ENCODE results near the gene NR6A1. TPM values are rescaled to one million over a fixed set of nuclear protein-coding genes. Genes with fewer than 3 reads are reported as not detected.
A peak's percentile ranks its signal among the peaks of the same experiment; 100 is the strongest.

Gene NR6A1
- total and polyA plus RNA-seq, 12 donors = 0.29 to 2.0 (median 1.2) TPM

DNA sequence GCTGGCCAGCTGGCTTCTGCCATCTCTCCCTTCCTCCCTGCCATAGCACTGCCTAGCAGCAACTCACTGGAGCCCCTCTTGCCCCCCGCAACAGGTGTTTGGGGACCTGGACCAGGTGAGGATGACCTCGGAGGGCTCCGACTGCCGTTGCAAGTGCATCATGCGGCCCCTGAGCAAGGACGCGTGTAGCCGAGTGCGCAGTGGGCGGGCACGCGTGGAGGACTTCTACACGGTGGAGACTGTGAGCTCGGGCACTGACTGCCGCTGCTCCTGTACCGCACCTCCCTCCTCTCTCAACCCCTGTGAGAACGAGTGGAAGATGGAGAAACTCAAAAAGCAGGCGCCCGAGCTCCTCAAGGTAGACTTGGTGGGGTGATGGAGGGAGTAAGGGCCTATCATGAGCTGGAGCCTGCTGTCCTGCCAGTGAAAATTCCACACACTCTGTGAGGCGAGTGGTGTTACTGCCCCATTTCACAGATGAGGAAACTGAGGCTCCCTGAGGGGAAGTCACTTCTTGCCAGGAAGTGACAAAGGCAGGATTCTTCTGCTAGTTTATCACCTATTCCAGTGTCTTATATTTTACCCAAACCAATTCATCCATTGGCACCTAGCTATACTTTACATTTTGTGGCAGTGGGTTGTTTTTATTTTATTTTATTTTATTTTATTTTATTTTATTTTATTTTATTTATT lies 15.9 kb upstream of the NR6A1 start:
- ATAC-seq (no peak), DNase-seq (no peak)
- Histone ChIP-seq H3K9me3 (no peaks in the 10 kb centered on the region), H3K27ac (no peak overlapping the region), H3K27me3 (no peaks in the 10 kb centered on the region), H3K4me1 (peaks cover 0 to 20% (median 16%) of the 10 kb centered on the region in 9 donors), H3K36me3 (peaks cover 0 to 27% (median 0%) of the 10 kb centered on the region in 9 donors), H3K4me3 (no peak overlapping the region)
- 96% methylated on average over 20 of the region's 20 CpGs for WGBS, 2 donors
- TF ChIP-seq, protein P1, sequence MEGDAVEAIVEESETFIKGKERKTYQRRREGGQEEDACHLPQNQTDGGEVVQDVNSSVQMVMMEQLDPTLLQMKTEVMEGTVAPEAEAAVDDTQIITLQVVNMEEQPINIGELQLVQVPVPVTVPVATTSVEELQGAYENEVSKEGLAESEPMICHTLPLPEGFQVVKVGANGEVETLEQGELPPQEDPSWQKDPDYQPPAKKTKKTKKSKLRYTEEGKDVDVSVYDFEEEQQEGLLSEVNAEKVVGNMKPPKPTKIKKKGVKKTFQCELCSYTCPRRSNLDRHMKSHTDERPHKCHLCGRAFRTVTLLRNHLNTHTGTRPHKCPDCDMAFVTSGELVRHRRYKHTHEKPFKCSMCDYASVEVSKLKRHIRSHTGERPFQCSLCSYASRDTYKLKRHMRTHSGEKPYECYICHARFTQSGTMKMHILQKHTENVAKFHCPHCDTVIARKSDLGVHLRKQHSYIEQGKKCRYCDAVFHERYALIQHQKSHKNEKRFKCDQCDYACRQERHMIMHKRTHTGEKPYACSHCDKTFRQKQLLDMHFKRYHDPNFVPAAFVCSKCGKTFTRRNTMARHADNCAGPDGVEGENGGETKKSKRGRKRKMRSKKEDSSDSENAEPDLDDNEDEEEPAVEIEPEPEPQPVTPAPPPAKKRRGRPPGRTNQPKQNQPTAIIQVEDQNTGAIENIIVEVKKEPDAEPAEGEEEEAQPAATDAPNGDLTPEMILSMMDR (IDR thresholded peaks at IDR 0.05) = no peak
- intact Hi-C loops (cut with DNase I) = no loop called here

DNA sequence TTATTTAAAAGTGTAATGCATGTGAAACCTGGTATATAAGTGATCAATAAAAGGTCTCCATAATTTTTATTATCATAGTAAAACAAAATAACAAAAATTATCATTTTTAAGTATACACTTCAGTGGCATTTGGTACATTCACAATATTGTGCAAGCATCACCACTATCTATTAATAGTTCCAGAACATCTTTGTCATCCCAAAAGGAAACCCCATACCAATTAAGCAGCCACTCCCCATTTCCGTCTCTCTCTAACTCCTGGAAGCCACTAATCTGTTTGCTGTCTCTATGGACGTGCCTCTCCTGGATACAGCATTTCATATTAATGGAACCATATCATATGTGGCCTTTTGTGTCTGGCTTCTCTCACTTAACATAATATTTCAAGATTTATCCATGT lies 13.4 kb upstream of the NR6A1 start:
- no peak overlapping the region for H3K4me3 ChIP-seq
- peaks cover 0 to 23% (median 0%) of the 10 kb centered on the region in 9 donors for H3K36me3 ChIP-seq
- no peaks in the 10 kb centered on the region for H3K9me3 ChIP-seq
- DNase-seq (no peak), ATAC-seq (peak in 5 of 8 donors; percentile 36 to 75 (median 49))
- H3K27ac ChIP-seq = peak overlapping the region in 5 of 10 donors; percentile 23 to 48 (median 28)
- intact Hi-C loops (cut with DNase I) = loop anchor here in 1 of 10 donors (5.0 kb wide), 1 partner anchor 58 kb away; no protein-coding TSS in a partner anchor
- TF ChIP-seq, protein P1 (IDR thresholded peaks at IDR 0.05) = no peak
- peaks cover 2 to 45% (median 27%) of the 10 kb centered on the region in 9 donors for H3K4me1 ChIP-seq
- no peaks in the 10 kb centered on the region for H3K27me3 ChIP-seq
- WGBS, 2 donors = 21 to 28% methylated on average over 2 of the region's 2 CpGs

DNA sequence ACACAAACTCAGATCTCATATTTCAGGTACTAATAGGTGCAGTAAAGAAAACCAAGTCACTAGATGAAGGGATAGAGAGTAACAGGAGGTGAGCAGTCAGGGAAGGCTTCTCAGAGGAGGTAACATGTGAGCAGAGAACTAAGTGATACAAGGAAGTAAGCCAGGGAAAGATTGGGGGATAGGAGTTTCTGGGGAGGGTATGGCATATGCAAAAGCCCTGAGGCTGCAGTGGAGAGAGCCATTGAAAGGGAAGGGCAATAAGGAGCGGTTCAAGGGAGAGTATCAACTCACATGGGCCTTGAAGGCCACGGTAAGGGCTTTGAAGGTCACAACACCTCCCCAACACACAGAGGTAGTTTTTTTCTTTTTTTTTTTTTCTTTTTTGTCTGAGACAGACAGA lies 12.7 kb upstream of the NR6A1 start:
- H3K9me3 ChIP-seq = no peaks in the 10 kb centered on the region
- ATAC-seq (no peak), DNase-seq (no peak)
- no peaks in the 10 kb centered on the region for H3K27me3 ChIP-seq
- no peak overlapping the region for H3K4me3 ChIP-seq
- intact Hi-C loops (cut with DNase I) = loop anchor here in 1 of 10 donors (5.0 kb wide), 1 partner anchor 58 kb away; no protein-coding TSS in a partner anchor
- 86 to 88% methylated on average over 2 of the region's 2 CpGs for WGBS, 2 donors
- TF ChIP-seq, protein P1 (IDR thresholded peaks at IDR 0.05) = no peak
- H3K36me3 ChIP-seq = peaks cover 0 to 21% (median 0%) of the 10 kb centered on the region in 9 donors
- H3K4me1 ChIP-seq = peaks cover 9 to 52% (median 33%) of the 10 kb centered on the region in 9 donors
- peak overlapping the region in 5 of 10 donors; percentile 23 to 48 (median 28) for H3K27ac ChIP-seq

DNA sequence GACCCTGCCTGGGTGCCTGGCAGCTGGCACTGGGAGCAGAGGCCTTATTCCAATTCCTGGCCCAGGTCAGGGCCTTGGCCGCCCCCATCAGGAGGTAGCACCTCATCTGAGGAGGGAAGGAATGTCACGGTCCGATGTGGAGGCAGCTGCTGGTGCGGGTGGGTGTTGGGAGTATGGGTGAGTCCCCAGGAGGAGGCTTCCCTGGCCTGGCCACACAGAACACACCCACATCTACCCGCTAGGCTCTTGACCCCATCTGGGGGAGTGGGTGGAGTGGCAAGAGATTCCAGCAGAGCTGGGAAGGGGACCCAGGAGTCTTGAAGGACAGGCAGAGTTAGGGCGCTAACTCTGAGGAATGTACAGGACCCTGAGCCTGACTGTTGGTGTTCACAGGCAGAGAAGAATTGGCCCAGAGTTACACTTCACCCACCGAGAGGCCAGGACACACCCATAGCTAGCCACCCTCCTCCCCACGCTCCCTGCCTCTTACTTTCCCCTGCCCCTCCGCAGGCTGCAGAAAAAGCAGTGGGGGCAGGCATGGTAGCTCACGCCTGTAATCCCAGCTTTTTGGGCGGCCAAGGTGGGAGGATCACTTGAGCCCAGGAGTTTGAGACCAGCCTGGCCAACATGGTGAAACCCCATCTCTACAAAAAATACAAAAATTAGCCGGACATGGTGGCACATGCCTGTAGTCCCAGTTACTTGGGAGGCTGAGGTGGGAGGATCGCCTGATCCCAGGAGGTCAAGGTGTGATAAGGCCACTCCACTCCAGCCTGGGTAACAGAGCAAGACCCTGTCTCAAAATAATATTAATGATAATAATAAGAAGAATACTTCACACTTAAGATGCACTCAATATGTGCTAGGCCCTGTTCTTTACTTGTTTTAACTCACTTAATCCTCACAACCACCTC lies 11.8 kb upstream of the NR6A1 start:
- H3K4me1 ChIP-seq = peaks cover 11 to 58% (median 37%) of the 10 kb centered on the region in 9 donors
- H3K27me3 ChIP-seq = no peaks in the 10 kb centered on the region
- no peaks in the 10 kb centered on the region for H3K9me3 ChIP-seq
- intact Hi-C loops (cut with DNase I) = loop anchor here in 1 of 10 donors (5.0 kb wide), 1 partner anchor 59 kb away; no protein-coding TSS in a partner anchor
- no peak for DNase-seq
- TF ChIP-seq, protein P1 (IDR thresholded peaks at IDR 0.05) = no peak
- WGBS, 2 donors = 80 to 89% methylated on average over 13 of the region's 13 CpGs
- H3K4me3 ChIP-seq = no peak overlapping the region
- peaks cover 0 to 12% (median 0%) of the 10 kb centered on the region in 9 donors for H3K36me3 ChIP-seq
- H3K27ac ChIP-seq = peak overlapping the region in 5 of 10 donors; percentile 0 to 51 (median 22)
- ATAC-seq = no peak

Data from heart right ventricle (tissue), 16 donors.